VCaP (cell line): Measurements from ENCODE around the gene WDR75.

Experiments
- H3K27ac ChIP-seq: fragments of 450-650 bp; 2 replicates; pipeline ENCODE4 v1.5.1; 2017
- TF ChIP-seq, protein P1 (sequence below): fragments of 450-650 bp; conservative IDR thresholded peaks from 2 replicates; pipeline ENCODE4 v1.5.1; 2017; ENCODE audit warnings: mild to moderate bottlenecking, moderate library complexity

The WDR75 gene

DNA sequence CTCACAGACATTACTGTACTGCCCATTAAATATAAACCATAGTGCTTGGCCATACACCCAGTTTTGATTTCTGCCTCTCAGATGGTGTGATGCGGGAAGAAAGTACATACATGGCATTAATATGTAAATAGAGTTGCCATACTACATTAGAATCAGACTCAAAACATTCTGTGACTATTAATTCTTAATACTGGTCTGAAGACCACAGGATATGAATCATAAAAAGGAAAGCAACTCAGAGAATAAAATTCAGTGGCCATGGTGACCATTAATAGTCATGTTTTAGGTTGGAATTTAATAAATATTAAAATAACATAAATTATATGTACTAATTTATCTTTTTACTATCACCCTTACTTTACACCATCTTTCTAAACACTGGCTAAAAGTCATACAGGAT lies 33.0 kb upstream of the WDR75 start:
- TF ChIP-seq, protein P1, sequence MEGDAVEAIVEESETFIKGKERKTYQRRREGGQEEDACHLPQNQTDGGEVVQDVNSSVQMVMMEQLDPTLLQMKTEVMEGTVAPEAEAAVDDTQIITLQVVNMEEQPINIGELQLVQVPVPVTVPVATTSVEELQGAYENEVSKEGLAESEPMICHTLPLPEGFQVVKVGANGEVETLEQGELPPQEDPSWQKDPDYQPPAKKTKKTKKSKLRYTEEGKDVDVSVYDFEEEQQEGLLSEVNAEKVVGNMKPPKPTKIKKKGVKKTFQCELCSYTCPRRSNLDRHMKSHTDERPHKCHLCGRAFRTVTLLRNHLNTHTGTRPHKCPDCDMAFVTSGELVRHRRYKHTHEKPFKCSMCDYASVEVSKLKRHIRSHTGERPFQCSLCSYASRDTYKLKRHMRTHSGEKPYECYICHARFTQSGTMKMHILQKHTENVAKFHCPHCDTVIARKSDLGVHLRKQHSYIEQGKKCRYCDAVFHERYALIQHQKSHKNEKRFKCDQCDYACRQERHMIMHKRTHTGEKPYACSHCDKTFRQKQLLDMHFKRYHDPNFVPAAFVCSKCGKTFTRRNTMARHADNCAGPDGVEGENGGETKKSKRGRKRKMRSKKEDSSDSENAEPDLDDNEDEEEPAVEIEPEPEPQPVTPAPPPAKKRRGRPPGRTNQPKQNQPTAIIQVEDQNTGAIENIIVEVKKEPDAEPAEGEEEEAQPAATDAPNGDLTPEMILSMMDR = no peak
- no peak overlapping the region for H3K27ac ChIP-seq

DNA sequence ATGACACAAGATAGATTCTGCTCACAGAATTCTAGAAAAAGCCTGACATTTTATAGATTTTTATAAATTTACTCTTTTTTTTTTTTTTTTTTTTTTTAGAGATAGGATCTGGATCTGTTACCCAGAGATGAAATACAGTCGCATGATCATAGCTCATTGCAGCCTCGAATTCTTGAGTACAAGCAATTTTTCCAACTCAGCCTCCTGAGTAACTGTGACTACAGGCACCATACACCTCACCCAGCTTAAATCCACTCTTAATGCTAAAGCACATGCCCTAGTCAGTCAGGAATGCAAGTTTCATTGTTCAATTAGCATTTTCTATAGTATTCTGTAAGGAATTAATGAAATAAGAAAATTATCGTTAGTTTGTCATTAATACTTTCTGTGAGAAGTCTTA lies 32.1 kb upstream of the WDR75 start:
- H3K27ac ChIP-seq = no peak overlapping the region
- TF ChIP-seq, protein P1 = no peak

DNA sequence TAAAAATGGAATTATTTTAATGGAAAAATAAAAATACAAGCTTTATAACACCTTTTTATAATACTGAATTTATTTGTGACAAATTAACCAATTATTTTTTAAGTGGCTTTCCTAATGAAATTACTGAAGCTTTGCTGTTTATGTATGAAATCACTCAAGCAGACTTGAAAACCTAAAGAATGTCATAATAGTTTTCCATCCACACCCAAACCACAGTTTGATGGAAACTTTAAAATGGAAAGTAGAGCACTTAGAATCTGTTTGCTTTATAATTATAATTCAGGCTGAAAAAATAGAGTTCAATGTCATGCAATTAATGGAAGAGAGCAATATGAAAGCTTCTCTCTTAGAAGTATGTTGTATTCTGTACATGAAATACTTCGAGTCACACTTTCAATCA lies 31.6 kb upstream of the WDR75 start:
- H3K27ac ChIP-seq = no peak overlapping the region
- TF ChIP-seq, protein P1 = no peak

DNA sequence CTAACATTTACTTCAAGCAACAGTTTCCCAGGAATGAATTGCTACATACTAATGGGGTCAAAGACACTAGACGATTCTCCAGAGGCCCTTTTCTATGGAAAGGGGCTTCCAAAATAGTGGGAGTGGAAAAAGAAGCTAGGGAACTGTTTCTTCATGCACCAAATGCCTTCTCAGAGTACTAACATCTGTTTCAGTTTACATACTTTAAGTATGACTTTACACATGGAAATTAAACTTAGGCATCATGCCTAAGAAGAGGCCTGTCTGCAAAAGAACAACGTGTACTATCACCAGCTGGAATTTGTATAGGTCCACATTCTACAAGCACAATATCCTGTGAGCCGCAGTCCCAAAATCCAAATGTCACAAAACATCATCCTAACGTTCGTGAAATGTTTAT lies 29.4 kb upstream of the WDR75 start:
- no peak overlapping the region for H3K27ac ChIP-seq
- TF ChIP-seq, protein P1 = no peak

DNA sequence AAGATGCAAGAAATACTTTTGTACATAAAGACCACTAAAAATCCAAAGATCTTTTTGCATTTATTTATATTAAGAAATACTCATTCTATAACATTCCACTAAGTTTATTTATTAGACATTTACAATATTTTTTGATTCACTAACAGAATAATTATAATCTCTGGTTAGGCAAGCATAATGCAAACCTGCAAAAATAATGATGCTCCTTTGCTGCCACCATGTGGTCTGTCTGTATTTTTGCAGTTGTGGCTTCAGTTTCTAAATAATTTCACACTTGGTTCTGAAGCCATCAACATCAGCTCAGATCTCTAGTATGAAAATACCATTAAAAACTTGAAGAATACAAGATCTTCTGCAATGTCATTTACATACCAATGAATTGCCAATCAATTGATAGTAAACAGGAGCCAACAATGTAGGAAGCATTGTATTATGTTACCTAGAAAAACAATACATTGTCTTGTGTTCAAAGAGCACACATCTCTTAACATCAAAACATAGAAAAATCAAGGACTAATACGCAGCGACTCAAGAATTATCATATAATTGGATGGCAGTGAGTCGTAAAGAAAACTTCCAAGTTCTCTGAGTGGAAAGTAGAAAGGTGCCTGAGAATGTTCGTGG lies 28.8 kb upstream of the WDR75 start:
- no peak overlapping the region for H3K27ac ChIP-seq
- TF ChIP-seq, protein P1 = peak; percentile 78

DNA sequence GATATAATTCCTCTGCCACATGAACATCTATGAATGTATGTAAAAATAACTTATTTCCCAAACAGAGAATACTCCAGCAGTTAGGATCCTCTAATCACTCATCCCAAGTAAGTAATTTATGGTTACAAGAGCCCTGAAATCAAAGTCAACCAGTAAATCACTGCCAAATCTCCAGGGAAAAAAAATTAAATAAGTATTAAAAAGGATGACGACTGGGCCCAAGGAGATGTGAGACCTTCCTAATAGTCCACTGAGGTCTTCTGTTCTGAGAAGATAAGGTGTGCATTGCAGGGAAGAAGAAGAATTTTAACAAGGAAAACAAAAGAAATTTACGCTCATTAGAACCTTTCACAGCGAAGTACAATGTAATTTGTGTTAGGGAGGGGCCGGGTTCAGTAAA lies 28.0 kb upstream of the WDR75 start:
- TF ChIP-seq, protein P1 = no peak
- no peak overlapping the region for H3K27ac ChIP-seq

DNA sequence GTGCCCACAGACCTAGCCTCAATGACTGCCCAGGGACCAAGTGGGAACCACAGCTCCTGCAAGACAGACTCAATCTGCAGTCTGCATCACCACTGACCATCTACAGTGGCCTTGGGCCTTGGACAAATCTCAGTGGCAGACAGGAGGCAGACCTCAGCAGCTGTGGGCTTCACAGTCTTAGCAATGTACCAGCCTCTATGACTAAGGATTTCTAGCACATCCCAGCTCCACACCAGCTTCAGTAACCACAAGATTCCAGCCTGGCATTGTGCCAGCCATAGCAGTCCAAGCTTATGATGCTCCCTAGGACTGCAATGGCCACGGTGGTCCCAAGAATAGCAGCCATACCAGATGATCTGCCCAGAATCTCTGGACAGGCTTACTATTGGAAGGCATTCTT lies 19.6 kb upstream of the WDR75 start:
- TF ChIP-seq, protein P1 = no peak

More for the DNA sequence above, 19.6 kb upstream of the WDR75 start:
- H3K27ac ChIP-seq = no peak overlapping the region
